ENCODE measurements around the gene MXI1. TPM values are rescaled to one million over a fixed set of nuclear protein-coding genes. Genes with fewer than 3 reads are reported as not detected.
"Not testable (repeated sequence)": the region's sequence is repeated elsewhere in the genome, so short reads cannot be mapped to it uniquely, and the experiment has no call there.

Gene MXI1
- total RNA-seq, 3 donors from 2014 or later (not counting 1 experiment from before 2014, with no cell fraction given), result 11.2 to 14.1 (median 13.6) TPM

GRCh38 chr10:110181911-110182310 is 25.5 kb upstream of the MXI1 start:
- H3K4me3 ChIP-seq (ENCODE audit: low read length), result no peak overlapping the region

GRCh38 chr10:110184398-110184797 is 23.0 kb upstream of the MXI1 start:
- 30% methylated on average over 6 of the region's 6 CpGs for WGBS (ENCODE audit: insufficient coverage)
- H3K27me3 Mint-ChIP-seq (ENCODE audit: low read depth in 2 of 2), result peaks cover 21 to 50% of the 10 kb centered on the region in 2 donors
- ATAC-seq (no peak), DNase-seq (no peak)
- Histone ChIP-seq H3K4me1 (ENCODE audit: control insufficient read depth, insufficient read depth, low read length) (no peaks in the 10 kb centered on the region), H3K36me3 (ENCODE audit: control insufficient read depth, insufficient read depth, low read length) (no peaks in the 10 kb centered on the region), H3K27ac (ENCODE audit: low read length) (no peak overlapping the region), H3K9me3 (ENCODE audit: control insufficient read depth, insufficient read depth, low read length) (no peaks in the 10 kb centered on the region), H3K27me3 (ENCODE audit: control insufficient read depth, insufficient read depth, low read length) (peaks cover 8% of the 10 kb centered on the region), H3K4me3 (ENCODE audit: low read length) (no peak overlapping the region)
- no peak overlapping the region for H3K27ac Mint-ChIP-seq
- no peak for TF ChIP-seq CTCF (IDR thresholded peaks at IDR 0.05)
- H3K4me1 Mint-ChIP-seq, result no peaks in the 10 kb centered on the region
- H3K4me3 Mint-ChIP-seq, result no peak overlapping the region
- no peaks in the 10 kb centered on the region for H3K9me3 Mint-ChIP-seq
- intact Hi-C loops (cut with micrococcal nuclease), result no loop called here
- H3K36me3 Mint-ChIP-seq, result no peaks in the 10 kb centered on the region

More at GRCh38 chr10:110181911-110182310, 25.5 kb upstream of the MXI1 start:
- no peaks in the 10 kb centered on the region for H3K9me3 Mint-ChIP-seq
- H3K36me3 Mint-ChIP-seq, result no peaks in the 10 kb centered on the region
- ATAC-seq, result no peak
- 96% methylated on average over 3 of the region's 5 CpGs for WGBS (ENCODE audit: insufficient coverage)
- no peak for DNase-seq
- no peak overlapping the region for H3K27ac Mint-ChIP-seq
- H3K27ac ChIP-seq (ENCODE audit: low read length), result no peak overlapping the region
- no peak for TF ChIP-seq CTCF (IDR thresholded peaks at IDR 0.05)
- H3K4me1 Mint-ChIP-seq, result no peaks in the 10 kb centered on the region
- H3K27me3 Mint-ChIP-seq (ENCODE audit: low read depth in 2 of 2), result peaks cover 25 to 53% of the 10 kb centered on the region in 2 donors
- H3K36me3 ChIP-seq (ENCODE audit: control insufficient read depth, insufficient read depth, low read length), result no peaks in the 10 kb centered on the region
- peaks cover 9% of the 10 kb centered on the region for H3K27me3 ChIP-seq (ENCODE audit: control insufficient read depth, insufficient read depth, low read length)
- H3K4me3 Mint-ChIP-seq, result no peak overlapping the region
- H3K4me1 ChIP-seq (ENCODE audit: control insufficient read depth, insufficient read depth, low read length), result no peaks in the 10 kb centered on the region
- H3K9me3 ChIP-seq (ENCODE audit: control insufficient read depth, insufficient read depth, low read length), result no peaks in the 10 kb centered on the region
- intact Hi-C loops (cut with micrococcal nuclease), result no loop called here

- peaks cover 17% of the 10 kb centered on the region for H3K27me3 ChIP-seq (ENCODE audit: control insufficient read depth, insufficient read depth, low read length)
- intact Hi-C loops (cut with micrococcal nuclease); H3K9me3 ChIP-seq (ENCODE audit: control insufficient read depth, insufficient read depth, low read length); DNase-seq; H3K27ac Mint-ChIP-seq; H3K27ac ChIP-seq (ENCODE audit: low read length); H3K9me3 Mint-ChIP-seq; ATAC-seq; H3K4me1 ChIP-seq (ENCODE audit: control insufficient read depth, insufficient read depth, low read length); H3K4me3 Mint-ChIP-seq; H3K36me3 ChIP-seq (ENCODE audit: control insufficient read depth, insufficient read depth, low read length); H3K4me1 Mint-ChIP-seq; H3K4me3 ChIP-seq (ENCODE audit: low read length): not testable (repeated sequence)
- Mint-ChIP-seq H3K36me3 (peaks cover 10% of the 10 kb centered on the region), H3K27me3 (ENCODE audit: low read depth in 2 of 2) (peaks cover 30 to 59% of the 10 kb centered on the region in 2 donors)
- 85% methylated on average over 2 of the region's 2 CpGs for WGBS (ENCODE audit: insufficient coverage)
Measured at GRCh38 chr10:110185646-110186182, 21.7 kb upstream of the MXI1 start.

GRCh38 chr10:110190170-110190569 is 17.2 kb upstream of the MXI1 start:
- no peaks in the 10 kb centered on the region for H3K9me3 ChIP-seq (ENCODE audit: control insufficient read depth, insufficient read depth, low read length)
- Mint-ChIP-seq H3K36me3 (peaks cover 30% of the 10 kb centered on the region), H3K27ac (no peak overlapping the region), H3K4me3 (no peak overlapping the region), H3K9me3 (peaks cover 2 to 7% of the 10 kb centered on the region in 2 donors), H3K27me3 (ENCODE audit: low read depth in 2 of 2) (peaks cover 63 to 72% of the 10 kb centered on the region in 2 donors), H3K4me1 (peaks cover 0 to 8% of the 10 kb centered on the region in 2 donors)
- no peak overlapping the region for H3K4me3 ChIP-seq (ENCODE audit: low read length)
- intact Hi-C loops (cut with micrococcal nuclease), result no loop called here
- H3K27me3 ChIP-seq (ENCODE audit: control insufficient read depth, insufficient read depth, low read length), result peaks cover 39% of the 10 kb centered on the region
- H3K4me1 ChIP-seq (ENCODE audit: control insufficient read depth, insufficient read depth, low read length), result no peaks in the 10 kb centered on the region
- no peak for TF ChIP-seq CTCF (IDR thresholded peaks at IDR 0.05)
- 100% methylated on average over 2 of the region's 3 CpGs for WGBS (ENCODE audit: insufficient coverage)
- H3K36me3 ChIP-seq (ENCODE audit: control insufficient read depth, insufficient read depth, low read length), result no peaks in the 10 kb centered on the region
- no peak overlapping the region for H3K27ac ChIP-seq (ENCODE audit: low read length)
- DNase-seq (no peak), ATAC-seq (no peak)

Data from natural killer cell (primary cell).